GM08714 (cell line): Measurements from ENCODE around the gene GAB2.
"Not testable (repeated sequence)": the region's sequence is repeated elsewhere in the genome, so short reads cannot be mapped to it uniquely, and the experiment has no call there.

ENCODE experiments used
- H3K4me3 ChIP-seq: fragments of 200-500 bp; sonication (Bioruptor generic); 2 replicates; pipeline ENCODE4 v1.5.1; 2014; ENCODE audit warnings: mild to moderate bottlenecking, low read length, inconsistent platforms
- ZNF274 ChIP-seq: IDR thresholded peaks from 2 replicates; pipeline ENCODE4 v1.6.1; 2012; ENCODE audit warnings: mild to moderate bottlenecking, low read depth, low read length

GAB2 gene

GRCh38 chr11:78417175-78417887, at the start of gene GAB2:
Gene GAB2, minus strand, starts transcription at chr11:78417820. Its CDS starts 100 bp downstream, at chr11:78417720.
- no peak for TF ChIP-seq ZNF274
- peak within 1 kb of the TSS; percentile 66; the same call in 1 of the 2 replicates for H3K4me3 ChIP-seq

GRCh38 chr11:78467370-78467769, 49.8 kb upstream of the GAB2 start:
- no peak for TF ChIP-seq ZNF274
- no peak overlapping the region for H3K4me3 ChIP-seq

DNA sequence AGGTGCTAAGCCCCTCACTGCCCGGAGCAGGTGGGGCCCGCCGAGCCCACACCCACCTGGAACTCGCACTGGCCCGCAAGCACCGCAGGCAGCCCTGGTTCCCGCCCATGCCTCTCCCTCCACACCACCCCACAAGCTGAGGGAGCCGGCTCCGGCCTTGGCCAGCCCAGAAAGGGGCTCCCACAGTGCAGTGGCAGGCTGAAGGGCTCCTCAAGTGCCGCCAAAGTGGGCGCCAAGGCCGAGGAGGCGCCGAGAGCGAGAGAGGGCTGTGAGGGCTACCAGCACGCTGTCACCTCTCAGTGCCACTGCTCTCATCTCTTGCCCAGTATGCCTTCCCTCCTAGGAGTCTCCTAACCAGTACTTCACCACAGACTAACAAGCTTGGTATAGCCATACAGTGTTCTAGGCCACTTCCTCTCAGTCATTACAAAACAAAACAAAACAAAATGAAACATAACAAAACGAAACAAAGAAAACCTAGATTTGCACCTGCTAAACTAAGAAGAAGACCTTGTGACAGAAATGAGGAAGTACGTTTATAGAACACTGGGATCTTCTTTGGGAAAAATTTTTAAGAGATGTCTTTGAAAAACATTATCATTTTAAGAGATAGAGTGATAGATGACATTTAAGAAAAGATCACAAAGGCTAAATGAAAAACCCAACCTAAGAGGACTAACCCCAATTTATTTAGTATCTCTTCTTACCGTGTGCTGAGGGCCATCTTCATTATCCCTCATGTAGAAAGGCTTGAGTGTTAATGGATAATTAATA, 47.7 kb upstream of the GAB2 start:
- no peak for TF ChIP-seq ZNF274
- H3K4me3 ChIP-seq = no peak overlapping the region; the same call in 1 of the 2 replicates

- H3K4me3 ChIP-seq = not testable (repeated sequence)
These were observed 47.2 kb upstream of the GAB2 start for GRCh38 chr11:78464787-78465168.

GRCh38 chr11:78460471-78460870, 42.9 kb upstream of the GAB2 start:
- no peak for TF ChIP-seq ZNF274
- H3K4me3 ChIP-seq = no peak overlapping the region

GRCh38 chr11:78459738-78460137, 42.1 kb upstream of the GAB2 start:
- no peak overlapping the region for H3K4me3 ChIP-seq
- no peak for TF ChIP-seq ZNF274

DNA sequence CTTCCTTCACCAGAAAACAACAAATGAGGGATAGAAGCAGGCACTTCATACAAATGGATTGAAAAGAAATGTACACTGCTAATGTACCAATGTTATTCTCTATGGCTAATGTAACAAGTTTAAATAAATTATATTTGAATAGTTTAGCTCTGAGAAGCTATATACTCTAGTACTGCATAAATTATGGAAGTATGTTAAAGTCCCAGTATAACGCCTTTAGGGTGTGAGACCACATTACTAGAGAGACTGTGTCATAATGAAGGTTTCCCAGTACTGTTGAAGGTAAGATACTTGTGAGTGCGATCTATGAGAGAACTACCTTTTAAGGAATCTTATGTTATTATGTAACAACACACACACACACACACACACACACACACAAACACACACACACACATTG, 39.8 kb upstream of the GAB2 start:
- TF ChIP-seq ZNF274 = no peak
- H3K4me3 ChIP-seq = no peak overlapping the region

- no peak overlapping the region for H3K4me3 ChIP-seq
These were observed 35.7 kb upstream of the GAB2 start for GRCh38 chr11:78453140-78453935.

DNA sequence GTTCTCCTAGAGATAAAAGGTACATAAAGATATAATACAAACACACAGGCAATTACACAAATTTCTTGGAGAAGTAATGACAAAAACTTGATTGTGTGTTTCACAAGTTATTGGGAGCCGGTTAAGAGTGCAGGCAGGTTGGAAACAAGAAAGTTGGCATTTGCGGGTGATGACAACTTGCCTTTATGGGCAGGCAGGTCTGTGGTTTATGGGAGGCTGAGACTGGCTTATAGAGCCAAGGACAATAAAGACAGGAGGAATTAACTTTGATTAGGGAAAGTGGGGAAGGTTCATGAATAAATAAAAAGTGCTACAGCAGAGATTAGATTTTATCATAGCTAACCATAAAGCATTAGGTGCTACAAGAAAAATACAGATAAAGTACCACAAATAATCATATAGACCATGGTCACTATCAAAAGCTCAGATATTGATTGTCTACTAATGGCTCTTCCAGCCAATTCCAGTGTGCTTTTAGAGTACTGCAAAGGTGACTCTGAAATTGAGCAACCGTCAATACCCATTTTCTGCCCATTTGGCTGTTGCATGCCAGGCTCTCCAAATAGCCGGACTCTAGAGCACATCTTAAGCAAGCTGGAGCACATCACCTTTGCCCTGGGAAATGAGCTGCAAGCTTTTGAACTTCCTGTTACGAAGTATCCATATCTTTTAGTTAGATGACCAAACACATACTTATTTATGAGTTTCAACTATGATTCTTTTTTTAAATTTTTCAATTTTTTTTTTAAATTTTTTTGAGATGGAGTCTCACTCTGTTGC, 33.9 kb upstream of the GAB2 start:
- no peak overlapping the region for H3K4me3 ChIP-seq
- no peak for TF ChIP-seq ZNF274

More at GRCh38 chr11:78453140-78453935, 35.7 kb upstream of the GAB2 start:
- TF ChIP-seq ZNF274 = no peak

DNA sequence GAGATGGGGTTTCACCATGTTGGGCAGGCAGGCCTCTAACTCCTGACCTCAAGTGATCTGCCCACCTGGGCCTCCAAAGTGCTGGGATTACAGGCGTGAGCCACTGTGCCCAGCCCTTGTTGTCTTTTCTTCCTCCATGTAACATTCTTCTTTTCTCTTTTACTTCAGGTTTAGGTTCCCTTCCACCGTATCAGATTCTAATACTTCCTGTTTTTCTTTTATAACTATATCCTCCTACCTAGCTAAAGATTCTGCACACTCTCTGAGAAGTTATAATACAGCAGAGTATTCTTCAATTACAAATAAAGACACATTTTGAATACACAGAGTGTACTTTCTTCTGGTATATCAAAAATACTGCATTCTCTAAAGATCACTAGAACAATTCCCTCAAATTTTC, 33.2 kb upstream of the GAB2 start:
- no peak overlapping the region for H3K4me3 ChIP-seq
- TF ChIP-seq ZNF274 = no peak

DNA sequence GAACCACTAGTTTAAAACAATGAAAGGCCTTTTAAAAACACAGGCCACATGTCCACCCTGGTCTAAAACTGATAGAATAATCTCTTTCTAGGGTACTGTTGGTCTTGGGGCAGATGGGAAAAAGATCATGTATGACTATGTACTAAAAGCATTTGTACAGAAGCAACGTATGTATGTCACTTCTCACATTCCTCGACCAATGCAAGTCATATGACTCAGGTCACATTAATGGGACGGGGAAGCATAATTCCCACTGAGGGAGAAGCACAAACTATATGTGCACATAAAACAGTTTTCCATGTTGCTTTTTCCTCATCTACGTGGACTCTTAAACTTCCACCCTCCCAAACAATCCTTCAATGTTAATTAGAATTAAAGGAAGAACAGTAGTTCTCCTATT, 32.2 kb upstream of the GAB2 start:
- TF ChIP-seq ZNF274 = no peak
- H3K4me3 ChIP-seq = no peak overlapping the region

DNA sequence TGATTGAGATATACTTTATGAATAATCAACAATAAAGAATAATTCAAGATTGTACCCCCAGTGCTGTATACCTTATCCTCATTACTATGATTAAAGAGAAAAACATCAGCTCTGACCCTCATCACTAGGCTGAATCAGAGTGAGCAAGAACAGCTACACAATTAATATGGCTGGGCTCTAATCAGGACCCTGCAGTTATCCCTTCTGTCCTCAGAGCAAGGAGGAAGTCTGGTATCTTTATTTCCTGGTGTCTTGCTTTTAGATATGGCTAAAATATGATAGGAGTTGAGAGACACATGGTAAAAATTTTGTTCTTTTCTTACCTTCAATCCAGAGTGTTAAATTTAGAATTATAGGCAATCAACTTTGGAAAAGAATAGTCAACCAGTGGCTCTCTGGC, 28.6 kb upstream of the GAB2 start:
- no peak for TF ChIP-seq ZNF274
- H3K4me3 ChIP-seq = no peak overlapping the region

DNA sequence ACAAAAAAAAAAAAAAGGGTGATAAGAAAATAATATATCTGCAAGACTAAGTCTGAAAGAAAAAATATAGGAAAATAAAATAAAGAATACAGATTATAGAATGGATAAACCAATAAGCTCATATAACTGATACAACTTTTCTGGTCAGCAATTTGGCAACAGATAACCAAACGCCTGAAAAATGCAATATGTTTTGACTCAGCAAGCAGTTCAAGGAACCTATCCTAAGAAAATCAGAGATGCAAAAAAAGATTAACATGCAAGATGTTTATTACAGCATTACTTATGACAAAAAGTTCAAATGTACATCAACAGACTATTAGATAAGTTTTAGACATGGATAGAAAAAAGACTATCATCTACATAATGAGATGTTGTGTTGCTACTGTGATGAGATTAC, 27.1 kb upstream of the GAB2 start:
- TF ChIP-seq ZNF274 = no peak
- H3K4me3 ChIP-seq = no peak overlapping the region

DNA sequence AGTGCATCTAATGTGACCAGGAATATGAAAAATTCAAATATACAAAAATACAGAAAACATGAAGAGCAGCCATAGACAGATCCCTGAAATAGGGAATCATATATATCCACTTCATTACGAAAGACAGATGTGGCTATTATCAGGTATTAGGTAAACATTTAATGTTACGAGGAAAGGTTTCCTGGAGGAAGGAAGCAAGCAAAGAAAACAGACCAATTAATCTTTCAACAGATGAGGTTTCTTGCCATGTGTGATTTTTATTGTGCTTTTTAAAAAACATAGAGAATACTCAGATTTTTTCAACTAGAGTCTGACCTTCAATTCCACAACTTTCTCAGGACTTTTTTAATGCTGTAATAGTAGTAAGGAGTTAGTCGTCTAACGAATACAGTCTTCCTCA, 24.3 kb upstream of the GAB2 start:
- no peak overlapping the region for H3K4me3 ChIP-seq
- TF ChIP-seq ZNF274 = no peak
